Endothelial cell of umbilical vein (primary cell): Measurements from ENCODE around the gene SMOC1.

Experiments used
- MYC ChIP-seq: IDR thresholded peaks from one replicate; pipeline ENCODE4 v1.6.1; 2011; ENCODE audit warnings: mild to moderate bottlenecking, low read depth, low read length
- POLR2A ChIP-seq: IDR thresholded peaks from 2 replicates; pipeline ENCODE4 v1.6.1; 2012; ENCODE audit warnings: low read depth, mild to moderate bottlenecking, control low read depth, low read length
- TF ChIP-seq, protein P1 (sequence below), 2 donors: IDR thresholded peaks; 1 replicate in 1 of 2; 2 replicates in 1 of 2; pipeline ENCODE4 v1.5.1; 2011; ENCODE audit warnings: low read length in 2 of 2, mild to moderate bottlenecking in 2 of 2, moderate library complexity in 2 of 2, control low read depth in 1 of 2, inconsistent platforms in 1 of 2, low read depth in 1 of 2; ENCODE audit not compliant: insufficient read depth in 1 of 2; ENCODE audit errors: extremely low read depth in 1 of 2

- TF ChIP-seq, protein P1, sequence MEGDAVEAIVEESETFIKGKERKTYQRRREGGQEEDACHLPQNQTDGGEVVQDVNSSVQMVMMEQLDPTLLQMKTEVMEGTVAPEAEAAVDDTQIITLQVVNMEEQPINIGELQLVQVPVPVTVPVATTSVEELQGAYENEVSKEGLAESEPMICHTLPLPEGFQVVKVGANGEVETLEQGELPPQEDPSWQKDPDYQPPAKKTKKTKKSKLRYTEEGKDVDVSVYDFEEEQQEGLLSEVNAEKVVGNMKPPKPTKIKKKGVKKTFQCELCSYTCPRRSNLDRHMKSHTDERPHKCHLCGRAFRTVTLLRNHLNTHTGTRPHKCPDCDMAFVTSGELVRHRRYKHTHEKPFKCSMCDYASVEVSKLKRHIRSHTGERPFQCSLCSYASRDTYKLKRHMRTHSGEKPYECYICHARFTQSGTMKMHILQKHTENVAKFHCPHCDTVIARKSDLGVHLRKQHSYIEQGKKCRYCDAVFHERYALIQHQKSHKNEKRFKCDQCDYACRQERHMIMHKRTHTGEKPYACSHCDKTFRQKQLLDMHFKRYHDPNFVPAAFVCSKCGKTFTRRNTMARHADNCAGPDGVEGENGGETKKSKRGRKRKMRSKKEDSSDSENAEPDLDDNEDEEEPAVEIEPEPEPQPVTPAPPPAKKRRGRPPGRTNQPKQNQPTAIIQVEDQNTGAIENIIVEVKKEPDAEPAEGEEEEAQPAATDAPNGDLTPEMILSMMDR (IDR thresholded peaks at IDR 0.05; ENCODE audit: extremely low read depth in 1 of 2, insufficient read depth in 1 of 2, low read depth in 1 of 2, low read length in 2 of 2): no peak
- TF ChIP-seq MYC (no peak), POLR2A (no peak)
Observed at GRCh38 chr14:70000601-70001000, 121.4 kb downstream of the SMOC1 start.
